HepG2 (cell line): ENCODE data around the gene RAP1A. TPM values are rescaled to one million over a fixed set of nuclear protein-coding genes. Genes with fewer than 3 reads are reported as not detected.

ENCODE experiments used
- ARID3A ChIP-seq: IDR thresholded peaks from 2 replicates; pipeline ENCODE4 v1.6.1; 2012; ENCODE audit warnings: low read depth, low read length, improper control_type of control experiment
- ATF3 ChIP-seq: sonication (generic); formaldehyde crosslinking; IDR thresholded peaks from 2 replicates; pipeline ENCODE4 v1.4.0; 2020; ENCODE audit warnings: missing genetic modification reagents
- ATF6 ChIP-seq: sonication (generic); formaldehyde crosslinking; conservative IDR thresholded peaks from 2 replicates; pipeline ENCODE4 v1.4.0; 2020; ENCODE audit warnings: missing genetic modification reagents
- EEA1 ChIP-seq: sonication (generic); formaldehyde crosslinking; IDR thresholded peaks from 2 replicates; pipeline ENCODE4 v1.5.1; 2020; ENCODE audit warnings: mild to moderate bottlenecking, missing genetic modification reagents, borderline replicate concordance
- GLMP ChIP-seq: sonication (generic); formaldehyde crosslinking; IDR thresholded peaks from 2 replicates; pipeline ENCODE4 v1.9.0; 2021; ENCODE audit warnings: missing genetic modification reagents, mild to moderate bottlenecking, borderline replicate concordance
- KLF16 ChIP-seq, 2 experiments: sonication (generic) in 1 of 2; formaldehyde crosslinking in 1 of 2; IDR thresholded peaks; 2 replicates each; pipeline versions ENCODE4 v1.6.1 to v1.8.0; 2016 to 2023; ENCODE audit warnings: missing genetic modification reagents in 2 of 2, missing compliant biosample characterization in 1 of 2
- MAX ChIP-seq: IDR thresholded peaks from 2 replicates; pipeline ENCODE4 v1.6.1; 2012; ENCODE audit warnings: inconsistent platforms
- MTA1 ChIP-seq: sonication (generic); formaldehyde crosslinking; IDR thresholded peaks from 2 replicates; pipeline ENCODE4 v1.4.0; 2020; ENCODE audit warnings: missing genetic modification reagents, mild to moderate bottlenecking, borderline replicate concordance
- NFKBIZ ChIP-seq: IDR thresholded peaks from 2 replicates; pipeline ENCODE4 v1.6.1; 2018; ENCODE audit warnings: missing genetic modification reagents, missing compliant biosample characterization
- TBX2 ChIP-seq: sonication (generic); formaldehyde crosslinking; IDR thresholded peaks from 2 replicates; pipeline ENCODE4 v1.5.0; 2020; ENCODE audit warnings: missing genetic modification reagents, mild to moderate bottlenecking, borderline replicate concordance
- ZFX ChIP-seq: sonication (generic); formaldehyde crosslinking; IDR thresholded peaks from 2 replicates; pipeline ENCODE4 v1.4.0; 2020; ENCODE audit warnings: mild to moderate bottlenecking, low read depth, missing genetic modification reagents, moderate library complexity
- polyA plus RNA-seq, 8 experiments: library from polyadenylated mRNA; depleted of rRNA in 3 of 8; stranded (reverse) in 7 of 8; unstranded in 1 of 8; fragments of >200 nt; fragmentation: Illumina TruSeq in 4 of 8; extraction: Trizol in 4 of 8; gene quantifications; 2 replicates each; pipeline versions ENCODE4 v1.2.1 to v1.2.3, GENCODE V29; 2011 to 2016; ENCODE audit warnings: low read depth in 4 of 8, missing spikeins in 1 of 8, mixed read lengths in 1 of 8; ENCODE audit not compliant: insufficient read depth in 1 of 8
- total RNA-seq, 5 experiments: library from RNA; depleted of rRNA; stranded (reverse); fragments of >200 nt; fragmentation: Illumina TruSeq; extraction: Trizol; gene quantifications; 2 replicates each; pipeline ENCODE4 v1.2.3, GENCODE V29; 2016; ENCODE audit warnings: low read depth in 1 of 5
- TF ChIP-seq, protein P1 (sequence below), 2 experiments: fragments of 450-650 bp in 1 of 2; sonication (generic) in 1 of 2; formaldehyde crosslinking in 1 of 2; IDR thresholded peaks; 2 replicates each; pipeline versions ENCODE4 v1.6.1 to v1.8.0; 2016 to 2022; ENCODE audit warnings: antibody characterized with exemption in 1 of 2, mild to moderate bottlenecking in 1 of 2, missing genetic modification reagents in 1 of 2

RAP1A gene
- total and polyA plus RNA-seq, 2 of the 13 experiments (the other 11 are each of a cell fraction or from before 2014, with no cell fraction given), result 19.0 to 20.7 TPM

- TF ChIP-seq, protein P1, sequence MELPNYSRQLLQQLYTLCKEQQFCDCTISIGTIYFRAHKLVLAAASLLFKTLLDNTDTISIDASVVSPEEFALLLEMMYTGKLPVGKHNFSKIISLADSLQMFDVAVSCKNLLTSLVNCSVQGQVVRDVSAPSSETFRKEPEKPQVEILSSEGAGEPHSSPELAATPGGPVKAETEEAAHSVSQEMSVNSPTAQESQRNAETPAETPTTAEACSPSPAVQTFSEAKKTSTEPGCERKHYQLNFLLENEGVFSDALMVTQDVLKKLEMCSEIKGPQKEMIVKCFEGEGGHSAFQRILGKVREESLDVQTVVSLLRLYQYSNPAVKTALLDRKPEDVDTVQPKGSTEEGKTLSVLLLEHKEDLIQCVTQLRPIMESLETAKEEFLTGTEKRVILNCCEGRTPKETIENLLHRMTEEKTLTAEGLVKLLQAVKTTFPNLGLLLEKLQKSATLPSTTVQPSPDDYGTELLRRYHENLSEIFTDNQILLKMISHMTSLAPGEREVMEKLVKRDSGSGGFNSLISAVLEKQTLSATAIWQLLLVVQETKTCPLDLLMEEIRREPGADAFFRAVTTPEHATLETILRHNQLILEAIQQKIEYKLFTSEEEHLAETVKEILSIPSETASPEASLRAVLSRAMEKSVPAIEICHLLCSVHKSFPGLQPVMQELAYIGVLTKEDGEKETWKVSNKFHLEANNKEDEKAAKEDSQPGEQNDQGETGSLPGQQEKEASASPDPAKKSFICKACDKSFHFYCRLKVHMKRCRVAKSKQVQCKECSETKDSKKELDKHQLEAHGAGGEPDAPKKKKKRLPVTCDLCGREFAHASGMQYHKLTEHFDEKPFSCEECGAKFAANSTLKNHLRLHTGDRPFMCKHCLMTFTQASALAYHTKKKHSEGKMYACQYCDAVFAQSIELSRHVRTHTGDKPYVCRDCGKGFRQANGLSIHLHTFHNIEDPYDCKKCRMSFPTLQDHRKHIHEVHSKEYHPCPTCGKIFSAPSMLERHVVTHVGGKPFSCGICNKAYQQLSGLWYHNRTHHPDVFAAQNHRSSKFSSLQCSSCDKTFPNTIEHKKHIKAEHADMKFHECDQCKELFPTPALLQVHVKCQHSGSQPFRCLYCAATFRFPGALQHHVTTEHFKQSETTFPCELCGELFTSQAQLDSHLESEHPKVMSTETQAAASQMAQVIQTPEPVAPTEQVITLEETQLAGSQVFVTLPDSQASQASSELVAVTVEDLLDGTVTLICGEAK (IDR thresholded peaks at IDR 0.05), result no peak
- TF ChIP-seq, protein P1 (CRISPR knock-in tag; IDR thresholded peaks at IDR 0.05), result peak; percentile 58; the same call in 1 of the 2 replicates
- TF ChIP-seq MTA1 (no peak), NFKBIZ (CRISPR knock-in tag) (0 out of 2 replicates have a peak, but pooled peaks have one; percentile 15), ATF6 (CRISPR knock-in tag) (no peak), GLMP (CRISPR knock-in tag) (no peak), EEA1 (CRISPR knock-in tag) (no peak), KLF16 (CRISPR knock-in tag; IDR thresholded peaks at IDR 0.05) (no peak), TBX2 (peak; percentile 76), ATF3 (peak; percentile 69; the same call in 1 of the 2 replicates), ZFX (CRISPR knock-in tag) (peak; percentile 71), ARID3A (no peak), MAX (peak; percentile 63; the same call in 1 of the 2 replicates)
Measured at GRCh38 chr1:111733183-111733991, 113.8 kb downstream of the RAP1A start (continued).
